Smooth muscle cell of the pulmonary artery (primary cell): ENCODE measurements around the gene MASP1. TPM values are rescaled to one million over a fixed set of nuclear protein-coding genes. Genes with fewer than 3 reads are reported as not detected.

Experiments
- total RNA-seq: library from RNA; depleted of rRNA; stranded (reverse); fragments of >200 nt; gene quantifications from 2 replicates; pipeline ENCODE4 v1.2.3, GENCODE V29; 2014

Gene MASP1, protein sequence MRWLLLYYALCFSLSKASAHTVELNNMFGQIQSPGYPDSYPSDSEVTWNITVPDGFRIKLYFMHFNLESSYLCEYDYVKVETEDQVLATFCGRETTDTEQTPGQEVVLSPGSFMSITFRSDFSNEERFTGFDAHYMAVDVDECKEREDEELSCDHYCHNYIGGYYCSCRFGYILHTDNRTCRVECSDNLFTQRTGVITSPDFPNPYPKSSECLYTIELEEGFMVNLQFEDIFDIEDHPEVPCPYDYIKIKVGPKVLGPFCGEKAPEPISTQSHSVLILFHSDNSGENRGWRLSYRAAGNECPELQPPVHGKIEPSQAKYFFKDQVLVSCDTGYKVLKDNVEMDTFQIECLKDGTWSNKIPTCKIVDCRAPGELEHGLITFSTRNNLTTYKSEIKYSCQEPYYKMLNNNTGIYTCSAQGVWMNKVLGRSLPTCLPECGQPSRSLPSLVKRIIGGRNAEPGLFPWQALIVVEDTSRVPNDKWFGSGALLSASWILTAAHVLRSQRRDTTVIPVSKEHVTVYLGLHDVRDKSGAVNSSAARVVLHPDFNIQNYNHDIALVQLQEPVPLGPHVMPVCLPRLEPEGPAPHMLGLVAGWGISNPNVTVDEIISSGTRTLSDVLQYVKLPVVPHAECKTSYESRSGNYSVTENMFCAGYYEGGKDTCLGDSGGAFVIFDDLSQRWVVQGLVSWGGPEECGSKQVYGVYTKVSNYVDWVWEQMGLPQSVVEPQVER
- 1.7 and 5.7 TPM in 2 replicates for total RNA-seq

GRCh38 chr3:187291512-187292132, at the start of gene MASP1:
Gene MASP1 (minus strand): TSS chr3:187291737. CDS start chr3:187291632, 105 bp downstream.

GRCh38 chr3:187197335-187197649, 94.2 kb downstream of the MASP1 start, which contains the start of gene RTP1:
Gene RTP1 (plus strand): TSS chr3:187197486. CDS start chr3:187197516, 30 bp downstream.

Other genes starting within 250 kb of the MASP1 start
- gene RPL39L, start 152.2 kb downstream of the MASP1 start, total RNA-seq = 9.4 and 13.8 TPM in 2 replicates
- gene RTP1, start 94.3 kb downstream of the MASP1 start, total RNA-seq = not detected in 2 replicates
- gene RTP4, start 76.6 kb upstream of the MASP1 start, total RNA-seq = 0.20 and 0.59 TPM in 2 replicates